ENCODE measurements around the gene HMGCR. TPM values are rescaled to one million over a fixed set of nuclear protein-coding genes. Genes with fewer than 3 reads are reported as not detected.

HMGCR gene
- total RNA-seq, 1 experiment from 2014 or later = 178 TPM

DNA sequence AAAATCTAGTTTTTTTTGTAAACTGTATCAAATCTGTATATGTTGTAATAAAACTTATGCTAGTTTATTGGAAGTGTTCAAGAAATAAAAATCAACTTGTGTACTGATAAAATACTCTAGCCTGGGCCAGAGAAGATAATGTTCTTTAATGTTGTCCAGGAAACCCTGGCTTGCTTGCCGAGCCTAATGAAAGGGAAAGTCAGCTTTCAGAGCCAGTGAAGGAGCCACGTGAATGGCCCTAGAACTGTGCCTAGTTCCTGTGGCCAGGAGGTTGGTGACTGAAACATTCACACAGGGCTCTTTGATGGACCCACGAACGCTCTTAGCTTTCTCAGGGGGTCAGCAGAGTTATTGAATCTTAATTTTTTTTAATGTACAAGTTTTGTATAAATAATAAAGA lies 24.3 kb downstream of the HMGCR start:
- H2AK5ac ChIP-seq (ENCODE audit: insufficient read length, low read length) = no peak overlapping the region
- H3K27ac ChIP-seq (ENCODE audit: insufficient read length, low read depth, low read length) = no peak overlapping the region
- no peaks in the 10 kb centered on the region for H3K79me2 ChIP-seq (ENCODE audit: insufficient read depth, low read length)
- no peak overlapping the region for H3K4me2 ChIP-seq (ENCODE audit: insufficient read depth, insufficient read length, low read length)
- no peak for DNase-seq
- H3K4me1 ChIP-seq (ENCODE audit: insufficient read depth, low read length) = no peaks in the 10 kb centered on the region
- no peak overlapping the region for H2BK15ac ChIP-seq (ENCODE audit: low read depth, low read length)
- H3K56ac ChIP-seq (ENCODE audit: insufficient read length, low read depth, low read length) = no peak overlapping the region
- Mint-ChIP-seq H3K9me3 (no peaks in the 10 kb centered on the region), H3K27me3 (ENCODE audit: low read depth) (no peaks in the 10 kb centered on the region; the same call in 1 of the 2 replicates), H3K27ac (peak overlapping the region in 1 of 3 experiments; percentile 93; a peak in 1 of 7 replicates), H3K36me3 (ENCODE audit: insufficient read depth in 1 of 3, low read depth in 3 of 3) (peaks cover 29 to 58% (median 51%) of the 10 kb centered on the region in 3 experiments; a peak in 6 of 7 replicates), H3K4me1 (peaks cover 27 to 31% of the 10 kb centered on the region in 2 experiments), H3K4me3 (no peak overlapping the region)
- no peak overlapping the region for H2BK5ac ChIP-seq (ENCODE audit: insufficient read length, low read length)
- H4K5ac ChIP-seq (ENCODE audit: insufficient read length, low read depth, low read length) = no peak overlapping the region
- WGBS (ENCODE audit: extremely low coverage, insufficient read length, low lambda C conversion rate) = no CpG with 5 or more reads among the region's 4 CpGs
- no peak overlapping the region for H3T11ph ChIP-seq (ENCODE audit: low read length)
- H3K18ac ChIP-seq (ENCODE audit: insufficient read length, low read depth, low read length) = no peak overlapping the region
- no peak overlapping the region for H2AFZ ChIP-seq (ENCODE audit: low read length)
- no peak overlapping the region for H4K8ac ChIP-seq (replicated peaks; ENCODE audit: insufficient read length, low read depth, low read length)
- H4K20me1 ChIP-seq (ENCODE audit: control insufficient read depth, insufficient read depth, insufficient read length) = no peaks in the 10 kb centered on the region
- H4K91ac ChIP-seq (ENCODE audit: insufficient read length, low read depth, low read length) = no peak overlapping the region
- H3K9me3 ChIP-seq (ENCODE audit: control insufficient read depth, low read depth, low read length) = no peaks in the 10 kb centered on the region
- no peak overlapping the region for H3K9ac ChIP-seq (ENCODE audit: extremely low read depth, insufficient read length, low read length)
- H3K23ac ChIP-seq (ENCODE audit: insufficient read length, low read depth, low read length) = no peak overlapping the region
- no peak overlapping the region for H3K14ac ChIP-seq (ENCODE audit: insufficient read depth, low read length)
- no peak overlapping the region for H2BK12ac ChIP-seq (ENCODE audit: insufficient read length, low read depth, low read length)
- H3K4ac ChIP-seq (ENCODE audit: low read depth, low read length) = no peak overlapping the region
- H3K79me1 ChIP-seq (ENCODE audit: insufficient read depth, low read depth, low read length, poor library complexity, severe bottlenecking) = no peaks in the 10 kb centered on the region
- H2BK20ac ChIP-seq (ENCODE audit: low read depth, low read length, poor library complexity, severe bottlenecking) = no peak overlapping the region
- TF ChIP-seq, protein P1, sequence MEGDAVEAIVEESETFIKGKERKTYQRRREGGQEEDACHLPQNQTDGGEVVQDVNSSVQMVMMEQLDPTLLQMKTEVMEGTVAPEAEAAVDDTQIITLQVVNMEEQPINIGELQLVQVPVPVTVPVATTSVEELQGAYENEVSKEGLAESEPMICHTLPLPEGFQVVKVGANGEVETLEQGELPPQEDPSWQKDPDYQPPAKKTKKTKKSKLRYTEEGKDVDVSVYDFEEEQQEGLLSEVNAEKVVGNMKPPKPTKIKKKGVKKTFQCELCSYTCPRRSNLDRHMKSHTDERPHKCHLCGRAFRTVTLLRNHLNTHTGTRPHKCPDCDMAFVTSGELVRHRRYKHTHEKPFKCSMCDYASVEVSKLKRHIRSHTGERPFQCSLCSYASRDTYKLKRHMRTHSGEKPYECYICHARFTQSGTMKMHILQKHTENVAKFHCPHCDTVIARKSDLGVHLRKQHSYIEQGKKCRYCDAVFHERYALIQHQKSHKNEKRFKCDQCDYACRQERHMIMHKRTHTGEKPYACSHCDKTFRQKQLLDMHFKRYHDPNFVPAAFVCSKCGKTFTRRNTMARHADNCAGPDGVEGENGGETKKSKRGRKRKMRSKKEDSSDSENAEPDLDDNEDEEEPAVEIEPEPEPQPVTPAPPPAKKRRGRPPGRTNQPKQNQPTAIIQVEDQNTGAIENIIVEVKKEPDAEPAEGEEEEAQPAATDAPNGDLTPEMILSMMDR (conservative IDR thresholded peaks at IDR 0.05) = no peak
- H3K23me2 ChIP-seq (ENCODE audit: insufficient read length, low read depth, low read length, poor library complexity, severe bottlenecking) = no peaks in the 10 kb centered on the region
- H2BK120ac ChIP-seq (ENCODE audit: low read depth, low read length, poor library complexity, severe bottlenecking) = no peak overlapping the region
- no peaks in the 10 kb centered on the region for H3K27me3 ChIP-seq (ENCODE audit: insufficient read depth, low read length)
